ENCODE data around the gene PTH1R. TPM values are rescaled to one million over a fixed set of nuclear protein-coding genes. Genes with fewer than 3 reads are reported as not detected.

The PTH1R gene
- total RNA-seq, 1 experiment from 2014 or later: 1.0 TPM

DNA sequence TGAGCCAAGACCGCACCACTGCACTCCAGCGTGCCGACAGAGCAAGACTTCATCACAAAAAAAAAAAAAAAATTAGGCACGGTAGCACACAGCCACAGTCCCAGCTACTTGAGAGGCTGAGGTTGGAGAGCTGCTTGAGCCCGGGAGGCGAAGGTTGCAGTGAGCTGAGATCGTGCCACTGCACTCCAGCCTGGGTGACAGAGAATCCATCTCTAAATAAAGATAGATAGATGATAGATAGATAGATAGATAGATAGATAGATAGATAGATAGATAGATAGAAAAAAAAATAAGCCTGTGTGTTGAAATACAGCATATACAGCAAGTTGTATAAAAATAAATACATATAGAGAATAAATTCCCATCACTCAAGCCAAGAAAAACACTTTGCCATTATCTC is 37.3 kb downstream of the PTH1R start:
- no peak overlapping the region for H3T11ph ChIP-seq (ENCODE audit: low read length)
- Mint-ChIP-seq H3K9me3 (peaks cover 5 to 8% of the 10 kb centered on the region in 2 experiments; a peak in 4 of 5 replicates), H3K27me3 (ENCODE audit: low read depth) (no peaks in the 10 kb centered on the region), H3K27ac (no peak overlapping the region), H3K36me3 (ENCODE audit: insufficient read depth in 1 of 3, low read depth in 3 of 3) (peaks cover 26 to 31% (median 31%) of the 10 kb centered on the region in 3 experiments), H3K4me3 (no peak overlapping the region), H3K4me1 (no peaks in the 10 kb centered on the region)
- TF ChIP-seq, protein P1, sequence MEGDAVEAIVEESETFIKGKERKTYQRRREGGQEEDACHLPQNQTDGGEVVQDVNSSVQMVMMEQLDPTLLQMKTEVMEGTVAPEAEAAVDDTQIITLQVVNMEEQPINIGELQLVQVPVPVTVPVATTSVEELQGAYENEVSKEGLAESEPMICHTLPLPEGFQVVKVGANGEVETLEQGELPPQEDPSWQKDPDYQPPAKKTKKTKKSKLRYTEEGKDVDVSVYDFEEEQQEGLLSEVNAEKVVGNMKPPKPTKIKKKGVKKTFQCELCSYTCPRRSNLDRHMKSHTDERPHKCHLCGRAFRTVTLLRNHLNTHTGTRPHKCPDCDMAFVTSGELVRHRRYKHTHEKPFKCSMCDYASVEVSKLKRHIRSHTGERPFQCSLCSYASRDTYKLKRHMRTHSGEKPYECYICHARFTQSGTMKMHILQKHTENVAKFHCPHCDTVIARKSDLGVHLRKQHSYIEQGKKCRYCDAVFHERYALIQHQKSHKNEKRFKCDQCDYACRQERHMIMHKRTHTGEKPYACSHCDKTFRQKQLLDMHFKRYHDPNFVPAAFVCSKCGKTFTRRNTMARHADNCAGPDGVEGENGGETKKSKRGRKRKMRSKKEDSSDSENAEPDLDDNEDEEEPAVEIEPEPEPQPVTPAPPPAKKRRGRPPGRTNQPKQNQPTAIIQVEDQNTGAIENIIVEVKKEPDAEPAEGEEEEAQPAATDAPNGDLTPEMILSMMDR (conservative IDR thresholded peaks at IDR 0.05): no peak
- no peak overlapping the region for H4K8ac ChIP-seq (replicated peaks; ENCODE audit: insufficient read length, low read depth, low read length)
- H3K56ac ChIP-seq (ENCODE audit: insufficient read length, low read depth, low read length): no peak overlapping the region
- H3K79me1 ChIP-seq (ENCODE audit: insufficient read depth, low read depth, low read length, poor library complexity, severe bottlenecking): no peaks in the 10 kb centered on the region
- no peak overlapping the region for H2BK15ac ChIP-seq (ENCODE audit: low read depth, low read length)
- DNase-seq: no peak
- H3K4me2 ChIP-seq (ENCODE audit: insufficient read depth, insufficient read length, low read length): no peak overlapping the region
- no peak overlapping the region for H2BK5ac ChIP-seq (ENCODE audit: insufficient read length, low read length)
- H4K91ac ChIP-seq (ENCODE audit: insufficient read length, low read depth, low read length): no peak overlapping the region
- H2BK120ac ChIP-seq (ENCODE audit: low read depth, low read length, poor library complexity, severe bottlenecking): no peak overlapping the region
- H2AFZ ChIP-seq (ENCODE audit: low read length): no peak overlapping the region
- H3K9me3 ChIP-seq (ENCODE audit: control insufficient read depth, low read depth, low read length): no peaks in the 10 kb centered on the region
- no peaks in the 10 kb centered on the region for H4K20me1 ChIP-seq (ENCODE audit: control insufficient read depth, insufficient read depth, insufficient read length)
- H4K5ac ChIP-seq (ENCODE audit: insufficient read length, low read depth, low read length): no peak overlapping the region
- no peak overlapping the region for H3K23ac ChIP-seq (ENCODE audit: insufficient read length, low read depth, low read length)
- H2AK5ac ChIP-seq (ENCODE audit: insufficient read length, low read length): no peak overlapping the region
- H2BK12ac ChIP-seq (ENCODE audit: insufficient read length, low read depth, low read length): no peak overlapping the region
- H3K18ac ChIP-seq (ENCODE audit: insufficient read length, low read depth, low read length): no peak overlapping the region
- H3K79me2 ChIP-seq (ENCODE audit: insufficient read depth, low read length): no peaks in the 10 kb centered on the region
- H3K14ac ChIP-seq (ENCODE audit: insufficient read depth, low read length): no peak overlapping the region
- H3K27me3 ChIP-seq (ENCODE audit: insufficient read depth, low read length): no peaks in the 10 kb centered on the region
- H3K9ac ChIP-seq (ENCODE audit: extremely low read depth, insufficient read length, low read length): no peak overlapping the region
- no peaks in the 10 kb centered on the region for H3K23me2 ChIP-seq (ENCODE audit: insufficient read length, low read depth, low read length, poor library complexity, severe bottlenecking)
- H2BK20ac ChIP-seq (ENCODE audit: low read depth, low read length, poor library complexity, severe bottlenecking): no peak overlapping the region
- no CpG with 5 or more reads among the region's 7 CpGs for WGBS (ENCODE audit: extremely low coverage, insufficient read length, low lambda C conversion rate)
- H3K27ac ChIP-seq (ENCODE audit: insufficient read length, low read depth, low read length): no peak overlapping the region
- H3K4me1 ChIP-seq (ENCODE audit: insufficient read depth, low read length): no peaks in the 10 kb centered on the region
- no peak overlapping the region for H3K4ac ChIP-seq (ENCODE audit: low read depth, low read length)

Measured in H9 (cell line).